IgD-negative memory B cell (primary cell): ENCODE measurements around the gene TSPAN1. TPM values are rescaled to one million over a fixed set of nuclear protein-coding genes. Genes with fewer than 3 reads are reported as not detected.
A peak's percentile ranks its signal among the peaks of the same experiment; 100 is the strongest.

Experiments used
- H3K27ac Mint-ChIP-seq, 3 donors: one replicate each; pipeline ENCODE4 v1.8.0; 2020 to 2022; ENCODE audit warnings: mild to moderate bottlenecking in 3 of 3, mixed read lengths in 3 of 3, moderate library complexity in 1 of 3
- H3K27me3 Mint-ChIP-seq: one replicate; pipeline ENCODE4 v1.8.0; 2021; ENCODE audit warnings: mixed read lengths
- H3K36me3 Mint-ChIP-seq: one replicate; pipeline ENCODE4 v1.8.0; 2020; ENCODE audit warnings: mild to moderate bottlenecking, mixed read lengths
- H3K4me1 Mint-ChIP-seq, 3 donors: one replicate each; pipeline ENCODE4 v1.8.0; 2020 to 2022; ENCODE audit warnings: mixed read lengths in 3 of 3, mild to moderate bottlenecking in 1 of 3
- H3K4me3 Mint-ChIP-seq, 4 donors: one replicate each; pipeline ENCODE4 v1.8.0; 2020 to 2022; ENCODE audit warnings: mild to moderate bottlenecking in 4 of 4, mixed read lengths in 4 of 4, moderate library complexity in 3 of 4
- H3K9me3 Mint-ChIP-seq, 3 donors: one replicate each; pipeline ENCODE4 v1.8.0; 2020 to 2021; ENCODE audit warnings: mixed read lengths in 3 of 3, mild to moderate bottlenecking in 1 of 3
- polyA plus RNA-seq: library from polyadenylated mRNA; unstranded; fragments of 300-500 nt; fragmentation: Illumina TruSeq; gene quantifications from one replicate; pipeline ENCODE4 v1.2.3, GENCODE V29; 2021

TSPAN1 gene
- not detected for polyA plus RNA-seq

GRCh38 chr1:46174448-46175231 lies at the start of gene TSPAN1:
TSS of gene TSPAN1 (plus strand) at chr1:46175087. CDS start at chr1:46181108, 6,021 bp downstream.
- no peaks in the 10 kb centered on the region for H3K27me3 Mint-ChIP-seq
- no peak within 1 kb of the TSS for H3K27ac Mint-ChIP-seq
- H3K4me1 Mint-ChIP-seq: peaks cover 10 to 15% (median 15%) of the 10 kb centered on the region in 3 donors
- H3K9me3 Mint-ChIP-seq: no peaks in the 10 kb centered on the region
- H3K4me3 Mint-ChIP-seq: no peak within 1 kb of the TSS
- H3K36me3 Mint-ChIP-seq: no peaks in the 10 kb centered on the region

GRCh38 chr1:46128344-46128743 lies 46.5 kb upstream of the TSPAN1 start:
- peaks cover 8 to 19% (median 9%) of the 10 kb centered on the region in 3 donors for H3K4me1 Mint-ChIP-seq
- no peak overlapping the region for H3K4me3 Mint-ChIP-seq
- H3K36me3 Mint-ChIP-seq: no peaks in the 10 kb centered on the region
- H3K9me3 Mint-ChIP-seq: peaks cover 0 to 4% (median 0%) of the 10 kb centered on the region in 3 donors
- peaks cover 25% of the 10 kb centered on the region for H3K27me3 Mint-ChIP-seq
- no peak overlapping the region for H3K27ac Mint-ChIP-seq

DNA sequence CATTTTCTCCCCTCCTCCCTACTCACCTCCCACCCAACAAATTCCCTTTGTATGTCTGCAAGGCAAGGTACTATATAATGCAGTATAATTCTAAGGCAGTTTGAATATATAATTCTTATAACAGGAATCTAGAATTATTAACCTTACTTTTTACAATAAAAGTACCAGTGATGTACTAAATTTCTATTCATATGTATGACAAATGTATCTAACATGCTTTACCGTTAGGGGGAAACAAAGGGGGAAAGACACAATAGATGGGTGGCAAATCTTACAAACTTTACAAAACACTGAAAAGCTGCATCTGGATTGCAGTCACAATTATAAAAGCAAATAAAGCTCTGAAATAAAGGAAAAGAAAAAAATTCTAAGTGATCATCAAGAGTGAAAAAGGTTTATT lies 44.8 kb upstream of the TSPAN1 start:
- peaks cover 0 to 4% (median 0%) of the 10 kb centered on the region in 3 donors for H3K9me3 Mint-ChIP-seq
- H3K4me1 Mint-ChIP-seq: peaks cover 12 to 24% (median 13%) of the 10 kb centered on the region in 3 donors
- peak overlapping the region in 1 of 3 donors; percentile 31 for H3K27ac Mint-ChIP-seq
- peak overlapping the region in 1 of 4 donors; percentile 97 for H3K4me3 Mint-ChIP-seq
- no peaks in the 10 kb centered on the region for H3K36me3 Mint-ChIP-seq
- H3K27me3 Mint-ChIP-seq: peaks cover 25% of the 10 kb centered on the region

- H3K36me3 Mint-ChIP-seq: no peaks in the 10 kb centered on the region
- H3K27me3 Mint-ChIP-seq: peaks cover 25% of the 10 kb centered on the region
- peaks cover 0 to 4% (median 0%) of the 10 kb centered on the region in 3 donors for H3K9me3 Mint-ChIP-seq
- H3K27ac Mint-ChIP-seq: no peak overlapping the region
- peaks cover 10 to 24% (median 13%) of the 10 kb centered on the region in 3 donors for H3K4me1 Mint-ChIP-seq
- H3K4me3 Mint-ChIP-seq: peak overlapping the region in 1 of 4 donors; percentile 97
These were observed 44.3 kb upstream of the TSPAN1 start for GRCh38 chr1:46130606-46131005.

- peaks cover 25% of the 10 kb centered on the region for H3K27me3 Mint-ChIP-seq
- H3K4me1 Mint-ChIP-seq: peaks cover 10 to 24% (median 13%) of the 10 kb centered on the region in 3 donors
- no peaks in the 10 kb centered on the region for H3K36me3 Mint-ChIP-seq
- peak overlapping the region; percentile 25 to 100 (median 98) for H3K4me3 Mint-ChIP-seq
- peaks cover 0 to 4% (median 0%) of the 10 kb centered on the region in 3 donors for H3K9me3 Mint-ChIP-seq
- peak overlapping the region in 1 of 3 donors; percentile 65 for H3K27ac Mint-ChIP-seq
These were observed 43.8 kb upstream of the TSPAN1 start for GRCh38 chr1:46131093-46131492.

GRCh38 chr1:46131712-46132528 lies 43.0 kb upstream of the TSPAN1 start:
- no peaks in the 10 kb centered on the region for H3K36me3 Mint-ChIP-seq
- peaks cover 32% of the 10 kb centered on the region for H3K27me3 Mint-ChIP-seq
- H3K4me1 Mint-ChIP-seq: peaks cover 10 to 24% (median 13%) of the 10 kb centered on the region in 3 donors
- peak overlapping the region in 1 of 3 donors; percentile 65 for H3K27ac Mint-ChIP-seq
- peak overlapping the region; percentile 96 to 100 (median 98) for H3K4me3 Mint-ChIP-seq
- peaks cover 0 to 4% (median 0%) of the 10 kb centered on the region in 3 donors for H3K9me3 Mint-ChIP-seq

DNA sequence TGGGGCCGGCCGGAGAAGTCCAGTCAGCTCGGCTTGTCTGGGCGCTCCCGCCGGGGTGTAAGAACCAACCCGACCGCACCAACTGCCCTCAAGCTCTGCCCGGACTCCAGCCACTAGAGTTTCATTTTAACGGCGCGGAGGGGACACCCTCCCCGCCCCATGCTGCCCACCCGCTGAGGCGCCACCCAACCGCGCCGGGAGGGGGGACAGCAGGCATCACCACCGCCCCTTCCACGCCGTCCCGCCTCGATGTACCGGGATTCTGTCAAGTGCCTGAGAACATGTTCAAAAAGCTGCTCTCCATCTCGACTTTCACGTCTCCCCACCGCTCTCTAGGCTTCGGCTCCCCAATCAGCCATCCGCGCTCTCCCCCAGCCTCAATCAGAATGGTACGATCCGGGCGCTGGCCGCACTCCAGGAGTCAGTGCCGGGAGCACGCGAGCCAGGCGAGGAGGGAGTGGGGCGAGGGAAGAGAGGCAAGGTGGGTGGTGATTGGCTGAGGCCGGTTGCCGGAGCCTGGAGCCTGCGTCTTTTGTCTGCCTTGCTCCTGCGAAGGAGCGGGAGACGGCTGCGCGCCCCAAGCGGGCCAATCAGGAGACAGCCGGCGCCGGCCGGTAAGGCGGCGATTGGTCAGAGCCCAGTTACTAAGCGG lies 42.2 kb upstream of the TSPAN1 start, which contains the start of gene PIK3R3:
Gene PIK3R3, minus strand, starts transcription at position 101 of the 652 bp plus-strand sequence. CDS start 677 bp downstream, outside the sequence.
- H3K27ac Mint-ChIP-seq: peak within 1 kb of the TSS; percentile 77 to 98 (median 82)
- H3K36me3 Mint-ChIP-seq: no peaks in the 10 kb centered on the region
- H3K9me3 Mint-ChIP-seq: peaks cover 0 to 4% (median 0%) of the 10 kb centered on the region in 3 donors
- peaks cover 32% of the 10 kb centered on the region for H3K27me3 Mint-ChIP-seq
- peak within 1 kb of the TSS; percentile 96 to 100 (median 98) for H3K4me3 Mint-ChIP-seq
- H3K4me1 Mint-ChIP-seq: peaks cover 10 to 24% (median 13%) of the 10 kb centered on the region in 3 donors

DNA sequence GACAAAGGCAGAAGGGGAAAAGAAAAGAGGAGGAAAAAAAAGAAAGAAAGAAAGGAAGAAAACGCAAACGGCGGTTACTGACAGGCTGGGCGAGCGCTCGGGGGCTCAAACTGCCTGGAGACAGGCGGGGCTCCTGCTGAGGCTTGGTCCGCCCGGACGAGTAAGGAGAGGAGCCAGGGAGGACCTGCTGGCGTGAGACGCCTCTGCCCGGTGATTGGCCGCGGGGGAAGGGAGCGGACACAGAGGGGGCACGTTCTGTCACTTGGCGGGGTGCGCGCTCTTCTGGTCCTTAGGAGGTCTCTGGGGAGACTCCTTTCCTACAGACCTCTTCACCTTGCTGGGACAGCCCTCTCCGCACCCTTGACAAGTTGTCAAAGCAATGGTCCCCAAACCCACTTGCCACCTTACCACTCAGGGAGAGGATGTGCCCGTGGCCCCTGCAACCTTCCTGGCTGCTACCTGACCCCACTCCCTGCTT lies 41.7 kb upstream of the TSPAN1 start:
- no peaks in the 10 kb centered on the region for H3K36me3 Mint-ChIP-seq
- peak overlapping the region; percentile 77 to 98 (median 82) for H3K27ac Mint-ChIP-seq
- peaks cover 10 to 24% (median 13%) of the 10 kb centered on the region in 3 donors for H3K4me1 Mint-ChIP-seq
- H3K9me3 Mint-ChIP-seq: peaks cover 0 to 4% (median 0%) of the 10 kb centered on the region in 3 donors
- peaks cover 32% of the 10 kb centered on the region for H3K27me3 Mint-ChIP-seq
- H3K4me3 Mint-ChIP-seq: peak overlapping the region; percentile 96 to 100 (median 98)

DNA sequence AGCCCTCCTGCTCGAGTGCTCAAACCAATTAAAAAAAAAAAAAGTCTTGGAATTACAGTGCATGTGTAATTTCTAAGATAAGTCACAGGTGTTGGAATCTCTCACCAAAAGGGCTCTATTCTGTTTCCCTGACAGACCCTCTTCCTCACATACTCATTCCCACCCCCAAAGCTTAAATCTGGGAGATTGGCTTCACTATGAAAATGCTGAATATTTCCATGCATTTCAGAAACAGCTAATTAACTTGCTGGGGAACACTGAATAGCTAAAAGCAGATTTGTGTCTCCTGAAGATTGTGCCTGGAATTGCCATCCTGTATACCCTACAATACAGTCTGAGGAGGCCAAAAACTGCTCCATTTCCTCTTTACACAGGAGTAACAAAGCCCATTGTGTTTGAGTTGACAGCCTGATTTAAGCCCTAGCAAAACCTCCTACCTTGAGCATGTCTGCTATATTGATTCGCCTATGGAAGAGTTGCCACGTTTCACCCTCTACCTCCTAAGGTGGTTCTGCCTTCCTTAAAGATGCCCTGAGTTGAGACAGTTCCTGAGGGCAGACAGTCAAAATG lies 41.0 kb upstream of the TSPAN1 start:
- Mint-ChIP-seq H3K4me3 (peak overlapping the region; percentile 96 to 100 (median 98)), H3K9me3 (peaks cover 0 to 4% (median 0%) of the 10 kb centered on the region in 3 donors), H3K27ac (peak overlapping the region in 1 of 3 donors; percentile 77), H3K4me1 (peaks cover 10 to 24% (median 13%) of the 10 kb centered on the region in 3 donors), H3K27me3 (peaks cover 31% of the 10 kb centered on the region), H3K36me3 (no peaks in the 10 kb centered on the region)

DNA sequence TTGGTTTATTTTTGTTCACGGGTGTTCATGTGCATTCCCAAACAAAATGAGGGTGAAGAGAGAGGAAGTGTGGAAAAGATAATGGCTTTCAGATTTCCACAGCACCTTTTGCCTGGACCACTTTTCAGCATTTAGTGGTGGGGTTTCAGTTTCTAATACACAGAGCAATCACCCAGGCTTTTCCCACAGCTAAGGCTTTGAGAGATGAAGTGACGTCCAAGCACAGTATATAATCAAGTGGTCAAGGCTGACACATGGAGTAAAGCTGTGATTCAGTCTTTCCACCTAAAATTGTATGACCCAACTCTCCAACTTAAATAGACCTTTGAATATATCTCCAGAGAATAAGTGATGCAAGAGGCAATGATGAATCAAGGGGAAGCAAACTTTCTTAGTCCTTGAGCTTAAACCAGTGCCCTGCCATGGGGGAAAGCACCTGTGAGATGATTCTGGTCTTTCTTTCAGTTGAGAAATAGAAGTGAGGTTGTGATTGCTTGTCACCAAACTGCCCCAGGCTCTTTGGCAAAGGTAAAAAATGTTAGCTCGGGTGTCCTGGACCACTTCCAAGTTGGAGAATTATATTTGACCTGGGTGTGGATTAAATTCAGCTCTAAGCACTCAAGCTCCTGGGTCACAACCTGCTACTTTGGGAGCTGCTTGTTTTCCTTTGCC lies 40.1 kb upstream of the TSPAN1 start:
- H3K4me3 Mint-ChIP-seq: peak overlapping the region in 1 of 4 donors; percentile 97
- peaks cover 25% of the 10 kb centered on the region for H3K27me3 Mint-ChIP-seq
- peaks cover 0 to 4% (median 0%) of the 10 kb centered on the region in 3 donors for H3K9me3 Mint-ChIP-seq
- no peak overlapping the region for H3K27ac Mint-ChIP-seq
- H3K36me3 Mint-ChIP-seq: no peaks in the 10 kb centered on the region
- H3K4me1 Mint-ChIP-seq: peaks cover 10 to 24% (median 13%) of the 10 kb centered on the region in 3 donors

- Mint-ChIP-seq H3K9me3 (peaks cover 0 to 3% (median 0%) of the 10 kb centered on the region in 3 donors), H3K36me3 (no peaks in the 10 kb centered on the region)
These were observed 38.2 kb upstream of the TSPAN1 start for GRCh38 chr1:46136711-46137110.

DNA sequence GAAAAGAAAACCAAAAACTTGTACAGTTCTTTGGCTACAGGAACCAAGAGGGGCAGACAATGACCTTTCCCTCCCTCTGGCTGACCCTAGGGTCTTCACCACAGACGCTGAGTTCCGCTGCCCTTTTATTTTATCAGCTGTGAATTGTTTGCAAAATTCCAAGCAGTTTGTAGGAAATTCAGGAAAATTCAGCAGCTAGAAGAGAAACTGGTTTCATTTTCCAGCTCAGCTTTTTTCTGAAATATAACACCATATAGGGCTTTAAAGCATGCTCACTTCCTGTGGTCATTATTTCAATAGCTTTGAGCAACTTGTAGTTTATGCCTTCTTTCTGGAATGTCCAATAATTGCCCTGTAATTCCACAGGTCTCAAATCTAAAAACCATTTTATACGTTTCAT lies 37.0 kb upstream of the TSPAN1 start:
- H3K9me3 Mint-ChIP-seq: no peaks in the 10 kb centered on the region
- H3K4me1 Mint-ChIP-seq: peaks cover 5 to 8% (median 7%) of the 10 kb centered on the region in 3 donors
- H3K4me3 Mint-ChIP-seq: no peak overlapping the region
- no peaks in the 10 kb centered on the region for H3K36me3 Mint-ChIP-seq
- H3K27me3 Mint-ChIP-seq: peaks cover 13% of the 10 kb centered on the region
- H3K27ac Mint-ChIP-seq: no peak overlapping the region

More at GRCh38 chr1:46136711-46137110, 38.2 kb upstream of the TSPAN1 start:
- H3K27ac Mint-ChIP-seq: no peak overlapping the region
- H3K4me1 Mint-ChIP-seq: peaks cover 7 to 16% (median 8%) of the 10 kb centered on the region in 3 donors
- H3K4me3 Mint-ChIP-seq: no peak overlapping the region
- H3K27me3 Mint-ChIP-seq: peaks cover 17% of the 10 kb centered on the region

GRCh38 chr1:46148318-46148717 lies 26.6 kb upstream of the TSPAN1 start:
- H3K27me3 Mint-ChIP-seq: no peaks in the 10 kb centered on the region
- no peaks in the 10 kb centered on the region for H3K4me1 Mint-ChIP-seq
- no peaks in the 10 kb centered on the region for H3K36me3 Mint-ChIP-seq
- H3K4me3 Mint-ChIP-seq: no peak overlapping the region
- H3K27ac Mint-ChIP-seq: no peak overlapping the region
- peaks cover 0 to 3% (median 0%) of the 10 kb centered on the region in 3 donors for H3K9me3 Mint-ChIP-seq
